HG02678 (cell line): ENCODE data around the gene MFRP.

ENCODE experiments used
- ATAC-seq: cut with Tn5 transposase; IDR thresholded peaks from one replicate; pipeline ENCODE4 v1.9.1; 2021; ENCODE audit warnings: mild to moderate bottlenecking, moderate library complexity; ENCODE audit not compliant: unreplicated experiment

Gene MFRP

DNA sequence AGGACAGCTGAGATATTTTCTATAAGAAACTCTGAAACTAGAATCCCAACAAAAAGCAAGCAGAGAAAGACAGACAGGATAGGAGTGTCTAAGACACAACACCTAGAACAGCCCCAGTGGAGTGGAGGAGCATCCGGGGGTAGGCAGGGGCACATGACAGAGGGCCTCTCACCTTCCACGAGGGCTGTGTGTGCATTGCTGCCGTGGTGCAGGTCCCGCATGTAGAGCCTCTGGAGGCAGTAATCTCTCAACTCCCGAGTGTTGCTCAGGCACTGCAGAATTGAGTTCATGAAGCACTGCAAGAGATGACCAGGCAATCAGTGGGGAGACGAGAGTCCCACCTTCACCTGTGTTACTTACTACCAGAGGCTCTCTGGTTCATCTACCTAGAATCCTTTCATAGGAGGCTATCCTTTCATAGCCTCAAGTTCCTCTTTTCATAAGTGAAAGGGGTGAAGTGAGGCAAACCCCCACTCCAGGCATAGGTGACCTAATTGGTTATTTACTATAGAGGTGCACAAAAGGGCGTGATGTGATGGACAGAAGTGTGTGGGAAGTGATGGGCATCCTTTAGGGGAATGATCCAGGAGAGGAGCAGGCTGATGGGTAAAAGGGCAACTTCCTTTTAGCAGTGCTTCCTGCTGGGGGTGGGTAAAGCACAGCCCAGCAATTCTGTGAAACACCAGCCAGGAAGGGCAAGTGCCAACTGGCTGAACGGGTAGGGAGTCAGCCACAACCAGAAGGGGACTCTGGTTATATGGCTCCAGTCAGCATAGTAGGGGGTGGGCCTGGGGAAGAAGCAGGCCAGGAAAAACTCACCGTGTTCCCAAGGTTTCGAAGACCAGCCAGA is 13.1 kb upstream of the MFRP start:
- no peak for ATAC-seq

DNA sequence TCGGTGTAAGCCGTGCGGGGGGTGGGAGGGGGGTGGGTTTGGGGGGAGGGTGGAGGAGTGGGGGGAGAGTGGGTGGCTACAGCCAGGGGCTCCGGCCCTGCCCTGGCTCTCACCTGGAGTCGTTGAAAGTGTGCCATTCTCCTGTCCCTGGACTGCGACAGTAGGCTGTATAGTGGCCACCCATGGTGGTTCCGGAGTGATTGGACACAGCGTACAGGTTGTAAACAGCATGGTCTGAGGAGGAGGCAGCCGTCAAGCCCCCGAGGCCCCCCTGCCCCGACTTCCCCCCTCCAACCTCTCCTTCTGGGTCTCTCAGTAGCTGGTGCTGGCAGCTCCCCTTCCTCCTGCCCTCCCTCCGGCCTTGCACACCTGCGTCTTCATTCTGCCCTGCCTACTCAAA is 10.6 kb upstream of the MFRP start:
- no peak for ATAC-seq

DNA sequence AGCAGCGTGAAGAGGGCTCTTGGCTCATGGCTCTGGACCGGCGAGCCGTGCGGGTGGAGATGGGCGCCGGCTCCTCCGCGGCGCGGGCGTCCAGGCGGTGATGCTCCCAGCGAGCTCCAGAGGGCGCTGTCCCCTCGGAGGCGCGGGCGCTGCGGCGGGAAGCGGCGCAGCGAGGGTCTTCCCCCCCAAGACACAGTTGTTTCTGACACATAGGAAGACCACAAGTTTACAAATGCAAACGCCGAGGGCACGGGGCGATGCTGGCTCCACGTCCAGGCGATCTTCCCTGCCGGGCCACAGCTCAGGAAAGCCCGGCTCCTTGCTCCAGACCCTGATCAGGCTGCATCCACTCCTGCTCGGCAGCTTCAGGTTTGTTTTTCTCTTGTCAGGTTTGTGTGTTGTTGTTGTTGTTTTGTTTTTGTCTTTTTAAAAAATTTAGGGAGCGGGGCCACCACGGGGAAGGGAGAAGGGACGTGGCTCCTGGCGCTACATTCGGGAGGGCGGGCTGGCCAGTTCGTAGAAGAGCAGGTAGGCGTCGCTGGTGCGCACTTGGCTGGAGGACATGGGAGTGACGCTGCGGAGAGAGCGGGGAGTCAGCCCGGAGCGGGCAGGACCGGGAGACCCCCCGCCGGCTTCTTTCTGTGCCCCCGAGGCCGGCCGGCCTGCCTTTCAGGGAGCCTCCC is 10.0 kb upstream of the MFRP start:
- peak; percentile 68 for ATAC-seq

DNA sequence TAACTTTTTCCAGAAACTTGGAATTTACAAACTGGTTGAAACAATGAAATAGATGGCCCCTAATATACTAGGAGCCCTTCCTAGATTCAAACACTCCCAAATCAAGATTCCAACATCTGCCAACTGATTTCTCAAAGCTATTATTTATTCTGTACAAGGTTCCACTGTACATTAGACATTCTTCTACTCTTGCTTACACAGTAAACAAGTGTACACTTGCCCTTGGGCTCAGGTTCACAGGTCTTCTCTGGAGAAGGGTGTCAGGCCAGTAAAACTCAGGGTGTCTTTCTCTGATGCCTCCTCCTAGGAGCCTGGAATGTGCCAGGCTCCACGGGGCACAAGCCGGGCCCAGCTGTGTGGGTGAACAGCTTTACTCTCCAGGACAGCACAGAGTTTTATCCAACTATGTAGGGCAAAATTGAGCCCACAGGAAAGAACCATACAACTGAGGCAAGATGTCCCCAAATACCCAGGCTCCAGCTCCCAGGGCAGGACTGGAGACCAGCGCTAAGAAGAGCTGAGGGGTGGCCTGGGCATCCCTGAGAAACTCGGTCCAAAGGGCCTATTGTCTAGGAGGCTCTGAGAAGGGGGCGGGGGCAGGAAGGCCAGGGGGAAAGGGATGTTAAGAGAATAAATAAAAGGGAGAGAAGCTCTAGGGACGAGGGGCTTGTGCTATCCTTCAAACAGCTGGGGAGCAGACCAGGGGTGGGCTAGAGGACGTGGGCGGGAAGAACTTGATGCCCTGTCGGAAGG is 8.8 kb upstream of the MFRP start:
- ATAC-seq = no peak

DNA sequence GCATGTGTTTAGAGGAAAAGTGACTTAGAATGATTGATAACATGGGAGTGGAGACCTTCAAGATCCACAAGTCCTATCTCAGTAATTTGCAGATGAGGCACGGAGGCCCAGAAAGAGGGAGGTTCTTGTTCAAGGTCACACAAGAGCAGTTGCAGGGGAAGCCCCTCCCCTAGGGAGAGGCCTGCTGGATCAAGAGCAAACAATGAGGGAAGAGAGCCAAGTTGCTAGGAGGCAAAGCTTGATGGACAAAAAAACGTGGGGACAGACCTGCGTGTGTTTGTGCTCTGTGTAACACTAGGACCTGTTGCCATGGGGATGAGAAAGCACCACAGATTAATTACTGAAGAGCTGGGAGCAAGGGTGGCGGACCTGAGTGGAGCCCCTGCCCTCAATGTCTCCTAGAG is 6.4 kb upstream of the MFRP start:
- no peak for ATAC-seq

DNA sequence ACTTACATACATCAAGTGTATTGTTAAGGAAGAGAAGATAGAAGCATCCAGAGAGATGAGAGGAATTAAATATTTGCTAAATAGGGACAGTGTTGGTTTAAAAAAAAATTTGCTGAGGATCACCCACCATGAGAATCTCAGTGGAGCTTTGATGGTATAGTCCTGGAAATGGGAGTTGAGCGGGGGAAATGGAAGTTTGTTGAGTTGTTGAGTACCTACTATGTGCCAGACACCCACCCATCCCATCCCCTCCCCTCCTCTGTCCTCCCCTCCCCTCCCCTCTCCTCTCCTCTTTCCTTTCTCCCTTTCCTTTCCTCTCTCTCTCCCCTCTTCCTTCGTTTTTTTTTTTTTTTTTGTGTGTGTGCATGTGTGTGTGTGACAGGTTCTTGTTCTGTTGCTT is 4.7 kb upstream of the MFRP start:
- ATAC-seq = no peak

GRCh38 chr11:119350302-119350701 is 3.8 kb upstream of the MFRP start:
- no peak for ATAC-seq

GRCh38 chr11:119347940-119348605 is 1.6 kb upstream of the MFRP start:
- no peak for ATAC-seq

DNA sequence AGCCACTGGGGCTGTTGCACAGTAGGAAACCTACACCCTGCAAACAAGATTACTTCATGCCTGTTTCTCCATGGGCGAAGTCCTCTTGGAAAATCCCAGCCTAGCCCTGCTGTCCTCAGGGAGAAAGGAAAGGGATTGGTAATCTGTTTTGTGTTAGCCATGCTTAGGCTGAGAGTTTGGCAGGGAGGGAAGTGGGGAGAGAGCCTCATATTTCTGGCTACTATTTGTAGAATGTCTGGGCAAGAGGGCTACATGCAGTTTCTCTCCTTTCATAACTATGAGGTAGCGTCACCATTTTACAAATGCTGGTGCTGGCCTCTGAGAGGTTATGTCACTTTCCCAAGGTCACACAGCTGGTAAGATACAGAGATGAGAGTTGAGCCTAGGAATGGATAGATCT is 737 bp upstream of the MFRP start:
- no peak for ATAC-seq

DNA sequence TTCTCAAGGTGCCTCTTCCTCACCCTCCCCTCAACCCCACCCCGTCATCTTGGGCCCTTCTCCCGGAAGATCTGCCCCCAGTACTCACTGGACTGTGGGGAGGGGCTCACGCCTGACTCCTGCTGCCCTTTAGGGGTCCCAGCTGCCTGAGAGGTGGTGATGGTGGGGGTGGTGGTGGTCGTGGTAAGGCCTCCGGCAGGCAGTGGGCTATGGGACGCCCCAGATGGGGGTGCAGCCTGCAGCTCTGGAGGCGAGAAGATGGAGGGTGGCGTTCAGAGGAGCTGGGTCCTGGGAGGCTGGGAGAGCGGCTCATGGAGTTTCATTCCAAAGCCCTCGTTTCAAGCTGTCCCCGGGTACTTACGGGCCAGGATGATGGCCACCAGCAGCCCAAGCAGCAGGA is 820 bp downstream of the MFRP start:
- no peak for ATAC-seq

GRCh38 chr11:119344291-119345010 is 2.1 kb downstream of the MFRP start:
- ATAC-seq = no peak

GRCh38 chr11:119343726-119344125 is 2.8 kb downstream of the MFRP start:
- no peak for ATAC-seq

- no peak for ATAC-seq
Observed at GRCh38 chr11:119342362-119343130, 4.0 kb downstream of the MFRP start.

DNA sequence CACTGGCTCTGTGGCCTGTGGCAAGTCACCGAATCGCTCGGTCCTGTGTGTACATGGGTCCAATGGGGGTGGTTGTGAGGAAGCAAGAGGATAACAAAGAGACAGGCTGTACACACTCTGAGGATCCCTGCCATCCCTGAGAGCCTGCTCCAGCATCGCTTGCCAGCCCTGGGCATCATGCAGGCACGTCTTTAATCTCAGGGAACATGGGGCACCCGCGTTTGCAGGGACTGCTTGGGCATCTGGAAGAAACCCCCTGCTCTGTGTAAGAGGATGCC is 4.5 kb downstream of the MFRP start:
- no peak for ATAC-seq

GRCh38 chr11:119341222-119342022 is 5.1 kb downstream of the MFRP start:
- ATAC-seq = no peak

- ATAC-seq = no peak
Observed at GRCh38 chr11:119340335-119341221, 5.9 kb downstream of the MFRP start, which contains the start of gene C1QTNF5. Gene C1QTNF5 (minus strand): TSS chr11:119340883. CDS start chr11:119340397, 486 bp downstream.

DNA sequence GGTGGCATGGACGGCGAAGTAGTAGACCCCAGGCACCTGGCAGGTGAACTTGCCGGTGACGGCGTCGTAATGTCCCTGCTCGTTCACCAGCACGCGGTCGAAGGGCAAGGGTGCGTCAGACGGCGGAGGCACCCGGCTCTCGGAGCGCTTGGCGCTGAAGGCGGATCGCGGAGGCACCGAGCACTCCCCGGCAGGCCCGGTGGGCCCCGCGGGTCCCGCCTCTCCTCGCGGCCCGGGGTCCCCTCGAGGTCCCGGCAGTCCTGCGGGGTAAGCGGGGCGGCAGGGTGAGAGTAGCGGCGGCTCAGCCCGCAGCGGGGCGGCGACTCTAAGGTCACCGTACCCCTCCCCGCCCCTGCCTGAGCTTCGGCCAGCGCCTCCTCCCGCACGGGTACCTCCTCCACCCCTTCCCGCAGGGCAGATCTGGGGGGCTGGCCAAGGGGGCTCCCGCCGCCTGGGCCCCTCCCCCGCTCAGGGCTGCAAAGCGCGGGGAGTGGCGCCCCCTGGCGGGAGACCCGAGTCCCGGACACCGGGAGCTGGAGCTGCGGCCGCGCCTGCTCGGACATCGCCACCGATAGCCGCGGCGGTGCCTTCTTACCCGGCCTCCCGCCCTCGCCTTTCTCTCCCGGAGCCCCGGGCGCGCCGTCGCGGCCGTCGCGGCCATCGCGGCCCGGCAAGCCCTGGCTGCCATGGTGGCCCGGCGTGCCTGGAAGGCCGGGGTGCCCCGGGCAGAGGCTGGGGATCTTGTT is 6.7 kb downstream of the MFRP start:
- no peak for ATAC-seq
